Glutamatergic neuron (in vitro differentiated cells): Measurements from ENCODE around the gene PRKG1. TPM values are rescaled to one million over a fixed set of nuclear protein-coding genes. Genes with fewer than 3 reads are reported as not detected.

ENCODE experiments used
- DNase-seq: peaks from one replicate; pipeline ENCODE4 v3.0.0; 2022
- H3K27ac Mint-ChIP-seq: one replicate; pipeline ENCODE4 v1.8.0; 2020; ENCODE audit warnings: mild to moderate bottlenecking, mixed read lengths, inconsistent platforms; ENCODE audit not compliant: unreplicated experiment
- H3K27me3 Mint-ChIP-seq: one replicate; pipeline ENCODE4 v1.8.0; 2020; ENCODE audit warnings: mild to moderate bottlenecking, moderate library complexity, mixed read lengths, inconsistent platforms; ENCODE audit not compliant: unreplicated experiment
- H3K36me3 Mint-ChIP-seq: one replicate; pipeline ENCODE4 v1.8.0; 2020; ENCODE audit warnings: mild to moderate bottlenecking, mixed read lengths, inconsistent platforms; ENCODE audit not compliant: unreplicated experiment
- H3K4me1 Mint-ChIP-seq: one replicate; pipeline ENCODE4 v1.8.0; 2020; ENCODE audit warnings: mild to moderate bottlenecking, low read depth, mixed read lengths, inconsistent platforms; ENCODE audit not compliant: unreplicated experiment
- H3K4me3 Mint-ChIP-seq: one replicate; pipeline ENCODE4 v1.8.0; 2020; ENCODE audit warnings: mild to moderate bottlenecking, mixed read lengths, inconsistent platforms; ENCODE audit not compliant: unreplicated experiment
- H3K9me3 Mint-ChIP-seq: one replicate; pipeline ENCODE4 v1.8.0; 2020; ENCODE audit warnings: mild to moderate bottlenecking, moderate library complexity, mixed read lengths, inconsistent platforms; ENCODE audit not compliant: unreplicated experiment
- CTCF ChIP-seq: fragments of 200-600 bp; sonication (generic); IDR thresholded peaks from one replicate; pipeline ENCODE4 v1.5.0; 2021; ENCODE audit not compliant: partially characterized antibody, unreplicated experiment
- total RNA-seq: library from RNA; stranded (reverse); fragmentation: NEBNext Ultra II Directional; extraction: Animal tissue kit (Norgen Biotek cat#: 25700); gene quantifications from one replicate; pipeline ENCODE4 v1.2.1, GENCODE V29; 2021; ENCODE audit not compliant: unreplicated experiment

Gene PRKG1
- total RNA-seq, 1 donor from 2014 or later = 52.7 TPM

GRCh38 chr10:51892313-51892712 lies 818.0 kb downstream of the PRKG1 start:
- H3K4me1 Mint-ChIP-seq = no peaks in the 10 kb centered on the region
- no peaks in the 10 kb centered on the region for H3K27me3 Mint-ChIP-seq
- no peaks in the 10 kb centered on the region for H3K36me3 Mint-ChIP-seq
- no peak for TF ChIP-seq CTCF
- H3K27ac Mint-ChIP-seq = no peak overlapping the region
- H3K4me3 Mint-ChIP-seq = no peak overlapping the region
- H3K9me3 Mint-ChIP-seq = no peaks in the 10 kb centered on the region
- DNase-seq = no peak

DNA sequence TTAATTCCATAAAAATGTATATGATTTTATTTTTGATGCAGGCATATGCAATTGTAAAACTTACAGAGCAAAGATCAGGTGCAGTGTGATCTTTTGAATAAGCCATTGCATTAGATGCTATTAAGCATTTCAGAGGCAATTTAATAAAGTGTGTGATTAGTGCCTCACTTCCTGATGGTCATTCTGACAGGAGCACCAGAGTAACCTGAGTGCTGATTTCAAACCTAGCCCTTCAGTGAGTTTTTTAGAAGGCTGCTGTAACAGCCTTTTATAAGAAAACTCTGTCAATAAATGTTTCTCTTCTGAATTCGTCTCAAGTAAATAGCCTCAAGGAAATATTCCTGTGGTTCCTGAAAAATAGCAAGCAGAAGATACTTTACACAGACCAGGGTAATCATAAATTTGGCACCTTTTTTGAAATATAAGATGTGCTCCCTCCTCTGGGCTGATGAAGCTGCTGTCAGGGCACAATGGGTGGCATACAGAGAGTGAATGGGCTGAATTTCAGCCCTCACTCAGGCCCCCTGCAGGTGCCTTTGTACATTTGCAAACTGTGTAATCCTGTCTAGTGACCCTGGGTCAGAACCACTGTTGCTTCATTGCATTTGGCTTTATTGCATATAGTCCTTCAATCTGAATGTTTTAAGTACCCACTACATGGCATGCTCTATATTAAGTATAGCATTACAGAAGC lies 818.8 kb downstream of the PRKG1 start:
- Mint-ChIP-seq H3K36me3 (no peaks in the 10 kb centered on the region), H3K9me3 (no peaks in the 10 kb centered on the region), H3K27me3 (no peaks in the 10 kb centered on the region), H3K27ac (no peak overlapping the region), H3K4me3 (no peak overlapping the region), H3K4me1 (no peaks in the 10 kb centered on the region)
- no peak for TF ChIP-seq CTCF
- DNase-seq = no peak

DNA sequence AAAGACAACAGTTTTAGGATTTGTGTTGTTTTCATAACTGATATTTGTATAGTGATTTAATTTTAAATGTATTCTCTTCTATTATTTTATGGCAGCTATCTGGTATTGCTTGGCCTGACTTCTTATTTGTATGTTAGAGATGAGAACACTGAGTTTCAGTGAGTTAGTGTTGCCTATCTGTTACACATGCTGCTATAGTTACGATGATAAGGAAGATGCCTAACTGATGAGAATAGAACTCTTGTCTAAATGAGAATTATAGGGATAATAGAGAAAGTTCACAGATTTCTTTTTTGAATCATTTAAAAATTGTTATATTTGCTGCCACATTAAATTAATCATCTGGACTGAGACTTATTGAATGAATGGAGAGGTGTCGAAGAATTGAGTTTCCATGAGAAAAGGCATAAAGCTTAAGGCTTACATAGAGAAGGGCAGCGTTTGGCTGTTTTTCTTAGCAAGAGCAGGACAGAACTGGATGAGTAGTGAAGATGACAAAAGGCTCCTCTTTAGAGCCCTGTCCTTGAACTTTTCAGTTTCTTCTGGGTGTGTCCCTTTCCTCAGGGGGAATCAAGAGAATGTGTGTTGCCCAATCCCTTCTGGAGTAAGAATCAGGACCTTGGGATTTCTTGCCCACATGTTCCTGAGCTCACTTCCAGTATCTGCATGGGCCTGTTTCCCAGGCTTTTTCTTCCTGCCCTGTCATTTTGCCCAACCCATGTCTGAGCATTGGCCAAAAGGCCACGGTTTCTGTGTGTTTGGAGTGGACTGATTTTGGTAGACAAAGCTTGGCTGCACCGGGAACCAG lies 820.7 kb downstream of the PRKG1 start:
- TF ChIP-seq CTCF = no peak
- H3K36me3 Mint-ChIP-seq = no peaks in the 10 kb centered on the region
- H3K27me3 Mint-ChIP-seq = no peaks in the 10 kb centered on the region
- H3K4me3 Mint-ChIP-seq = no peak overlapping the region
- no peaks in the 10 kb centered on the region for H3K4me1 Mint-ChIP-seq
- no peak overlapping the region for H3K27ac Mint-ChIP-seq
- no peak for DNase-seq
- no peaks in the 10 kb centered on the region for H3K9me3 Mint-ChIP-seq

DNA sequence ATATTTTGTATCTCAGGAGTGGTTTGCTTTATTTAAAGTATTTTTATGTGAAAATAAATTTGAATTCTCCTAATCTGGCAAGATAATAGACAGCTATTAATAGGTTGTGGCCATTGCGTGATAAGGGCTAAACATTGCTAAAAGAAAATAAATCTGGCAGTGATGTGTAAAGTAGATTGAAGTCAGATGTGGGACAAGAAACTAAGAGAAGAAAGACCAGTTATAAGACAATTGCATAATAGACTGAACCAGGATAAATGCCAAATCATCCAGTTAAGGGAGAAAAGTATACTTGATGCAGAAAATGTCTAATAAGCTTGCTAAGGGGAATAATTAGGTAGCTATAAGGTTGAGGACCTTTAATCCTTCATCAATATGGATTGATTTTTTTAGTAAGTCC lies 822.6 kb downstream of the PRKG1 start:
- Mint-ChIP-seq H3K9me3 (no peaks in the 10 kb centered on the region), H3K4me3 (no peak overlapping the region), H3K36me3 (no peaks in the 10 kb centered on the region), H3K27me3 (no peaks in the 10 kb centered on the region), H3K4me1 (no peaks in the 10 kb centered on the region), H3K27ac (no peak overlapping the region)
- TF ChIP-seq CTCF = no peak
- no peak for DNase-seq

DNA sequence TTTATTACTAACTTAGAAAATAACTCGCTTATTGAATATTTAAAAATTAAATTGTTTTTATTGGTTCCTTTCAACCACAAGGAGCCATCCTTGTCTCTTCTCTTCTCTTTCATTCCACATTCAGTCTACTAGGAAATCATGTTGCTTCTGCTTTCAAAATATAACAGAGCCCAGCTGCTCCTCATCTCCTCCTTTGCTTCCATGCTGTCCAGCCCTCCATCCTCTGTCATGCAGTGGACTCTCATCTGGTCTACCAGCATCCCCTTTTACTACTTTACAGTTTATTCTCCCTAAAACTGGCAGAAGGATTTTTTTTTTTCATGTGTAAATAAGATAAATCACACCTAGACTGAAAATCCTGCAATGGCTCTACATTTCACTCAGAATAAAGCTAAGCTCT lies 823.3 kb downstream of the PRKG1 start:
- no peaks in the 10 kb centered on the region for H3K27me3 Mint-ChIP-seq
- no peak for TF ChIP-seq CTCF
- no peak overlapping the region for H3K4me3 Mint-ChIP-seq
- H3K4me1 Mint-ChIP-seq = no peaks in the 10 kb centered on the region
- H3K27ac Mint-ChIP-seq = no peak overlapping the region
- H3K9me3 Mint-ChIP-seq = no peaks in the 10 kb centered on the region
- no peak for DNase-seq
- no peaks in the 10 kb centered on the region for H3K36me3 Mint-ChIP-seq
